Skeletal muscle cell (primary cell): ENCODE measurements around the gene CRHR1.

Experiments used
- DNase-seq: peaks from one replicate; pipeline ENCODE4 v3.0.0-alpha.2; 2010; ENCODE audit warnings: low read depth
- H3K4me3 ChIP-seq: 2 replicates; pipeline ENCODE4 v1.5.1; 2011; ENCODE audit warnings: low read depth, mild to moderate bottlenecking, control low read depth, low read length, moderate library complexity

CRHR1 gene

DNA sequence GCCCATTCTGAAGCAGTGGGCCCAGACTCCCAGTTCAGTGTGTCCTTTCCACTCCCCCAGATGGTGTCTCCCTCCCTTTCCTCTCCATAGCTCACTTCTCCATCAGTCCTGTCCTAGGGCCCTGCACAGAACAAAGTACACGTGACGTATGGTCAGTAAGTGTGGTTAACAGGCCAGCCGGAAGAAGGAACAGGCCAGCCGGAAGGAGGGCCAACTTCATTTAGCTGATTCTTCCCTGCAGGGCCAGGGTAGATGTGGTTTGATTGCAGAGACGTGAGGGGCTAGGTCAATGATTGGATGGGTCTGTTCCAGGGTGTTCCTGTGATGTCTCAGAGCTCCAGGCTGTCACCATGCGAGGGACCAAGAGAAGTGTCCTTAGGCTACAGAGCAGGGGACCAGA is 31.6 kb downstream of the CRHR1 start:
- DNase-seq, result no peak
- H3K4me3 ChIP-seq, result no peak overlapping the region

GRCh38 chr17:45818041-45818440 is 33.9 kb downstream of the CRHR1 start:
- H3K4me3 ChIP-seq, result no peak overlapping the region
- no peak for DNase-seq

GRCh38 chr17:45818699-45819098 is 34.6 kb downstream of the CRHR1 start:
- no peak overlapping the region for H3K4me3 ChIP-seq
- DNase-seq, result no peak

GRCh38 chr17:45819632-45820031 is 35.5 kb downstream of the CRHR1 start:
- H3K4me3 ChIP-seq, result no peak overlapping the region

GRCh38 chr17:45820052-45820780 is 36.1 kb downstream of the CRHR1 start:
- H3K4me3 ChIP-seq, result no peak overlapping the region
- no peak for DNase-seq

More at GRCh38 chr17:45819632-45820031, 35.5 kb downstream of the CRHR1 start:
- no peak for DNase-seq

DNA sequence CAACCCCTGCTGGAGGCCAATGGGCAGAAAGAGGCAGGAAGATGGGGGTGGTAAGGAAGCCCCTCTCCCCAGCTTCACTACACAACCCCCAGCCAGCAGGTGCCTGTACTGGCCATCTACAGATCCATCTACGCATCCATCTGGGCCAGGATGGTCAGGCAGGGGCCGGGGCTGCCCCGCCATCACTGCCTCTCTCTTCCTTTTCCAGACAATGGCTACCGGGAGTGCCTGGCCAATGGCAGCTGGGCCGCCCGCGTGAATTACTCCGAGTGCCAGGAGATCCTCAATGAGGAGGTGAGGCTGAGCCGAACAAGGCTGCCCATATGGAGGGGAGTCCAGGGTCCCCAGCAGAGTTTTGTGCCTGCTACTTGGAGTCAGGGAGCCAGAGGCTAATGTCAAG is 37.0 kb downstream of the CRHR1 start:
- DNase-seq, result no peak
- no peak overlapping the region for H3K4me3 ChIP-seq

DNA sequence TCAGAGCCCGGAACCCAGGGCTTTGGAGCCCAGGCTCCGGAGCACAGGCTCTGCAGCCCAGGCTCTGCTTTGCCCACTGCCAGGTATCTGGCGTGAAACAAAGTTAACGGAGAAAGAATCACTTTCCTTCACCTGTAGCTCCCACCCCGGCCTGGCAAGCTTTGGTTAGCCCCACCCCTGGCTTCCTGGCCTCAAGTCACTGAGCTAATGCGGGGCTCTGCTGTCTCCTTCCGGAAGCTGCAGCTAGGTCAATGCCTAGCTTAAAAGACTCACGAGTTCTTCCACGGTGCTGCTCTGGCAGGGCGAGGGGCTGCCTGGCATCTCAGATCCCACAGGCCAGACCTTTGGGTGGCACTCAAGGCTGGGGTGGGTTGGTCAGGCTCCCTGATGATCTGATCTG is 39.5 kb downstream of the CRHR1 start:
- no peak overlapping the region for H3K4me3 ChIP-seq
- DNase-seq, result no peak

DNA sequence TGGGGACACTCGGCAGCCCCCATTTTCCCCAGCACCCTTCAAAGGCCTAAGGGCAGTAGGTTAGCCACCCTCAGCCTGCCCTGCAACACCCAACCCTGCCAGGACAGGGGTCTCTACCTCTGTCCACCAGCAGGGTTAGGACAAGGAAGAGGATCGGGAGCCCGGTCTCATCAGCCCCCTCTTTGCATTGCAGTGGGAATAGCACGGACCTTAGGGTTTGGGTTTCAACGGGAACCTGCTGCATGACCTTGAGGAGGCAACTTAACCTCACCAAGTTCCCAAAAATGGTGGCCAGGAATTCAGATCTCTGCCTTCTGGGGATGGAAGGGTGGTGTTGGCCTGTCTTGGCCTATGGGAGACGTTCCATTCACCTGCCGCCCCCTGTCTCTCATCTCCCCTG is 40.4 kb downstream of the CRHR1 start:
- no peak for DNase-seq
- H3K4me3 ChIP-seq, result no peak overlapping the region

DNA sequence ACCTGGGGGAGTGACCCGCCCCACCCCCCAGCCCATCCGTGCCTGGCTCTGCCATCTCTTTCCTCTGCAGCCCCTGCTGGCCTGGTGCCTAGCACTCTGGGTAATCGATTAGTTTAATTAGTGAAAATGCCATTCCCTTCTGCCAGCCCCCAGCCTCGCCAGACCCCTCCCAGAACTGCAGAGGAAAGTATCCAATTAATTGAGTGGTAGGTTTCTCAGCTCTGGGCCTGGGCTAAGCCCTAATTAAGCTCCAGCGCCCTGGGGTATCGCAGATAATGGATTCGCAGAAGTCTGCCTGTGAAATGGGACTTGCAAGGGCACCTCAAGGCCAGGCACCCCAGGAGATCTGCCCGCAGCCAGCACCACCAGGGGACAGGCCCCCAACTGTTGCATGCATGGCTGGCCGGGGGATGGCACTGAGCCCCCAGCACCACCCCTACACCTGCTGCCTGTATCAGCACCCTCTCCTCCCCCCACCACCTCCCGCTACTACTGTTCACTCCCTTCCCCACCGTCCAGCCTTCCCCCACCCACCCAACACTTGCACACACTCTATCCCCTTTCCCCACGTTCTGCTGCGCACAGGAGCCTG is 40.9 kb downstream of the CRHR1 start:
- no peak for DNase-seq
- no peak overlapping the region for H3K4me3 ChIP-seq

DNA sequence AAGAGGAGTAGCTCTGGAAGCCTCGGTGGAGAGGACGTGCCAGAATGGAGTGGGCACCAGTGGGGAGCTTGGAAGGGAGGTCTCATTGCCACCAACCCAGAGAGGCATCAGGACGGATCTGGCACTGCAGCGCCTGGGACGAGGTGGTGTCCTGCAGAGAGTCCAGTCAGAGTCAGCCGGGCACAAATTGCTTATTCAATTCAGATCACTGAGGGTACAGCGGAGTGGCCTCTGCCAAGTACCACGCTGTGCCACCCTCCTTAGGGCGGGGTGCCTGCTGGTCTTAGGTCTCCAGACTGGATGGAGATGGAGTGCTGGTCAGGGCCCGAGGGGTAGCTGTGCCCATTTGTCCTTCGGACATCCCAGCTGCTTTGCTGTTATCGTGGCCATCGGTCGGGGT is 41.7 kb downstream of the CRHR1 start:
- no peak overlapping the region for H3K4me3 ChIP-seq
- no peak for DNase-seq

DNA sequence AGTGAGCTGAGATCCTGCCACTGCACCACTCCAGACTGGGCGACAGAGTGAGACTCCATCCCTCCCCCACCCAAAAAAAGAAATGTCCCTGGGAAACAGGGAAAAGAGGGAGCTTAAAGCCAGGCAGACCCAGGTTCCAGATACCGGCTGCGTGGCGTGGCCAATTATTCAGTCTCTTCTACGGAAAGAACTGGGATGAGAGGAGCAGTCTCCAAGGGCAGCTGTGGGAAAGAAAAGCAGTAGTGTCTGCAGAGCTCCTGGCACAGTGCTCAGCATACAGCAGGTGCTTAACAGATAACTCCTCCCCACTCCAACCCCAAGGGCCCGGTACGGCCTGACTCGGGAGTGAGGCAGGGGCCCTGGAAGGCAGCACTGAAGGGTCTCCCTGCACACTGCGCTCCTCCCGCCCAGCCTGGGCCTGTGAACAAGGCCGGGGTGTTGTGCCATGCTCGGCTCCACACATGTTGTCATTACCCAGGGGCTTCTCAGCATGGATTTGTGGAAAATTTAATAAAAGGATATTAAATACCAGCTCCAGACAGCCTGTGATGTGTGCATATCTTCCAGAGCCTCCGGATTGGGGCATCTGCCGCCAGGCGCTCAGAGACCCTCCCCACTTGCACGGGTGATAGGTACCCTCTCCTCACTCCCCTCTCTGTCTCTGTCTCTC is 42.9 kb downstream of the CRHR1 start:
- no peak for DNase-seq

GRCh38 chr17:45828171-45828570 is 44.1 kb downstream of the CRHR1 start:
- no peak overlapping the region for H3K4me3 ChIP-seq
- no peak for DNase-seq

More for the DNA sequence above, 42.9 kb downstream of the CRHR1 start:
- H3K4me3 ChIP-seq, result no peak overlapping the region

DNA sequence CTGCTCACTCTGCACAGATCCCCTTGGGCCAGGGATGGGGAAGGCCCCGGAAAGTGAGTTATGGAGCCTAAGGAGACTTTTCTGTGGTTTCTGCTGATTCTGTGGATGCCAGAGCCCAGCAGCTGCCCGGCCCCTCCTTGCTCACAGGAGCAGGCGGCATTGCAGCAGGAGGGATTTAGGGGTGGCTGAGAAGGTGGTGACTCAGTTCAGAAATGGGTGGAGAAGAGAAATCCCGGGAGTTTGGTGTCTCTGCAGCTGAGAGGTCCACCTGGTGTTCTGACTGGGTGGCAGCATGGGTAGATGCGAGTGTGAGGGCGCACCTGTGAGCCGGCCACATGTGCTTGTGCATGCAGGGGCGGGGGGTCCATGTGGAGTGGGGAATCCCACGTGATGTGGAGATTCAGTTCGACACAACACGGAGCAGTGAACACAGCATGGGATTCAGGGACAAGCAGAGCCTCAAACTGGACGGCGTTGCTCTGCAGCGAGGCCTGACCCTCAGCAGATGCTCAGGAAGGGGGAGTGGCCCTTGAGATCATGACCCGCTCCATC is 44.5 kb downstream of the CRHR1 start:
- no peak for DNase-seq
- no peak overlapping the region for H3K4me3 ChIP-seq

DNA sequence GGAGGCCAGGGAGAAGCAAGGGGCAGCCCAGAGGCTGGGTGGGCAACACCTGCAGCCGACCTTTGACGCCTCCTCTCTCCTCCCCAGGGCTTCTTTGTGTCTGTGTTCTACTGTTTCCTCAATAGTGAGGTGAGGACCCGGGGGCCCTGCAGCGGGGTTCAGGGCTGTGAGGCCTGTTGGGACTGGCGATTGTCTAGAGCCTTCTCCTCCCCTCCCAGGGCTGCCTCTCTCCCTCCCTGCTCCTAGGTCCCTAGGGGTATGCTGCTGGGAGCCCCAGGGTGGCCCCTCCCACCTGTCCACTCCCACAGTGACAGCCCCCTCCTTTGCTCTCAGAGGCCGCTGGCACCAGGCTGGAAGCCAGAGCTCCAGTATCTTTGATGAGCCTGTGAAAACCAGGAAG is 49.8 kb downstream of the CRHR1 start:
- no peak overlapping the region for H3K4me3 ChIP-seq
- DNase-seq, result no peak

- DNase-seq, result no peak
- H3K4me3 ChIP-seq, result no peak overlapping the region
These were observed 50.6 kb downstream of the CRHR1 start for GRCh38 chr17:45834471-45835396.

DNA sequence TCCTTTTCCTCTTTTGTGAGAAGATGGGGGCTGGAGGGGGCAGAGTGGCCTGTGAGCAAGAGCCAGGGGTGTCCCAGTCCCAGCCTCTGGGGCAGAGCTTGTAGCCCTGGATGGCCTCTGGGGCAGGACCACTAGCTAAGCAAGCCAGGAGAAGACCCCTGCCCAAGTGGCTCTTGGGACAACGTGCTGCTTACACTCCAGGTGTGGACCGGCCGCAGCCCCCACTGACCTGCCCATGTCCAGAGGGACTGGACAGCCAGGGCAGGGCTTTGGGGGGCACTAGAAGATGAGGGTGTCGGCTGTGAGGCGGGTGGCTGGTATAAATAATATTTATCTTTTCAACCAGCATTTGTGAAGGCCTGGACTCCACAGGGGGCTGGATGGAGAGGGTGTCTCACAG is 51.4 kb downstream of the CRHR1 start:
- no peak overlapping the region for H3K4me3 ChIP-seq
- DNase-seq, result no peak

DNA sequence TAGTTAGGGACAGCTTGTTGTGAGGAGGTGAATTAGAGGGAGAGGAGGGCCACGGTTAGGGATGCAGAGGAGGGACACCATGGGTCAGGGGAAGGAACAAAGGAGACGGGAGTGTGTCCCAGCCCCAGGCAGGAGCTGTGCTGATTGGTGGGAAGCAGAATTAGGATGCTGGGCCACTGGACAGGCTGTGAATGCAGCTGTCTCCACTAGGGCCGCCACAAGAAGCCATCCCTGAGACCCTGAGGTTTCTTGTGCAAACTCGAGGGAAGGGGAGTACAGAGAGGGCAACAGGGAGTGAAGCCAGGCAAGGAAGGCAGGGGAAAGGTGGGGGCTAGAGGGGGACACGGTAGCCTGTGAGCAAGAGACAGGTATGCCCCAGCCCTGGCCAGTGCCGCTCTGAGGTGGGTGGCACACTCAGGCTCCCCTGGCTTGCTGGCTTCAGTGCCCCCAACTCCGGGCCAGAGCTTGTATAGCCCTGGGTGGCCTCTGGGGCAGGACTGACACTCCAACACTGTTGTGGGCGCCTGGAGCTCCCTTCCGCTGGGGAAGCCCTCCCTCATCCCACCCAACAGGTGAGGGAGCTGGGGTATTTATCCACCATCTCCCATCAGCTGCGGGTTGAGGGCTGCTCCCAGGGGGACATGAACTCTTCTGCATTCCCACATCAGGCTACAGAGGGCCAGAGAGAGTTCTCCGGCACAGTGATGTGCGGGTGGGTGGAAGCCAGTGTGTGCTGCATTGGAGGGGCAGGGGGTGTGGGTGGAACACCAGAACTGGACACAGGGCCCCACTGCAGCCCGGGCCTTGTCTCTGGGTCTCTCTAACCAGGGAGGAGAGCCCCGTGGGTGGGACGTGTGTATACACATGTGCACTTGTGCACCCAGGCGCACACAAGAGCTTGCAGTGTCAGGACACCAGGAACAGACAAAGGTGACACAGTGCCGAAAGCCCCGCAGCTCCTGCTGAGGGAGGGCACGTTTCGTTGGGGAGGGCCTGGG is 52.2 kb downstream of the CRHR1 start:
- no peak overlapping the region for H3K4me3 ChIP-seq

DNA sequence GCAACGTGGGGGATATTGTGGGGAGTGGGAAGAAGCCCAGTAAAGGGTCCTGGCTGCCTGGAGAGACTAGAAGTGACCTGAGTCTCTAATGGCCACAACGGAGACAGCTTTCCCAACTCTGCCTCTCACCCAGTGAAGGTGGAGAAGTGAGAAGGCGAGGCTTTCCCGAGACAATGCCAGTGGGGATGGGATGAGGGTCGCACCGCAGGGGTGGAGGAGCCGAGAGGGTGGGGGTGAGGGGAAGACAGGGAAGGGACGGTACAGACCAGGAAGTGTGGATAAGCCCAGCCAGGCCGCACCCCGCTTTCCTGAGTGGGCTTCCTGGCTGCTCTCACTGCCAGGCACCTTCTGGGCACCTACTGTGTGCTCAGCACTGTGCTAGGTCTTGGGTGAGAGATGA is 53.1 kb downstream of the CRHR1 start:
- no peak for DNase-seq
- no peak overlapping the region for H3K4me3 ChIP-seq

More for the DNA sequence above, 52.2 kb downstream of the CRHR1 start:
- DNase-seq, result no peak
